HG02642 (cell line): ENCODE results near the gene PTPRD.
"Not testable (repeated sequence)": the region's sequence is repeated elsewhere in the genome, so short reads cannot be mapped to it uniquely, and the experiment has no call there.

Experiments
- ATAC-seq: cut with Tn5 transposase; IDR thresholded peaks from one replicate; pipeline ENCODE4 v1.9.1; 2021; ENCODE audit warnings: mild to moderate bottlenecking; ENCODE audit not compliant: unreplicated experiment, poor library complexity

PTPRD gene

GRCh38 chr9:10000669-10001068 lies 612.1 kb downstream of the PTPRD start:
- no peak for ATAC-seq

- no peak for ATAC-seq
These were observed 614.1 kb downstream of the PTPRD start for GRCh38 chr9:9998491-9999287.

- no peak for ATAC-seq
These were observed 615.2 kb downstream of the PTPRD start for GRCh38 chr9:9997585-9997984.

GRCh38 chr9:9996259-9996658 lies 616.5 kb downstream of the PTPRD start:
- ATAC-seq, result no peak

- no peak for ATAC-seq
These were observed 619.9 kb downstream of the PTPRD start for GRCh38 chr9:9992936-9993335.

- ATAC-seq, result no peak
These were observed 639.7 kb downstream of the PTPRD start for GRCh38 chr9:9973062-9973461.

GRCh38 chr9:9970514-9970913 lies 642.3 kb downstream of the PTPRD start:
- ATAC-seq, result no peak

GRCh38 chr9:9963841-9964240 lies 649.0 kb downstream of the PTPRD start:
- ATAC-seq, result no peak

GRCh38 chr9:9961934-9962333 lies 650.9 kb downstream of the PTPRD start:
- no peak for ATAC-seq

GRCh38 chr9:9961487-9961886 lies 651.3 kb downstream of the PTPRD start:
- ATAC-seq, result no peak

- no peak for ATAC-seq
These were observed 661.1 kb downstream of the PTPRD start for GRCh38 chr9:9951556-9952160.

- no peak for ATAC-seq
These were observed 662.0 kb downstream of the PTPRD start for GRCh38 chr9:9950813-9951212.

- ATAC-seq, result no peak
These were observed 662.8 kb downstream of the PTPRD start for GRCh38 chr9:9949978-9950377.

GRCh38 chr9:9949368-9949767 lies 663.4 kb downstream of the PTPRD start:
- ATAC-seq, result no peak

GRCh38 chr9:9945966-9946365 lies 666.8 kb downstream of the PTPRD start:
- ATAC-seq, result no peak

- ATAC-seq, result peak; percentile 86
These were observed 669.9 kb downstream of the PTPRD start for GRCh38 chr9:9942764-9943424.

- no peak for ATAC-seq
These were observed 674.4 kb downstream of the PTPRD start for GRCh38 chr9:9938432-9938831.

- not testable (repeated sequence) for ATAC-seq
These were observed 681.3 kb downstream of the PTPRD start for GRCh38 chr9:9931464-9931863.

GRCh38 chr9:9924376-9924775 lies 688.4 kb downstream of the PTPRD start:
- ATAC-seq, result no peak

- no peak for ATAC-seq
These were observed 691.0 kb downstream of the PTPRD start for GRCh38 chr9:9921805-9922204.

- no peak for ATAC-seq
These were observed 692.3 kb downstream of the PTPRD start for GRCh38 chr9:9920425-9921060.
